ENCODE results near the gene HCFC1.
A peak's percentile ranks its signal among the peaks of the same experiment; 100 is the strongest.

Gene HCFC1

DNA sequence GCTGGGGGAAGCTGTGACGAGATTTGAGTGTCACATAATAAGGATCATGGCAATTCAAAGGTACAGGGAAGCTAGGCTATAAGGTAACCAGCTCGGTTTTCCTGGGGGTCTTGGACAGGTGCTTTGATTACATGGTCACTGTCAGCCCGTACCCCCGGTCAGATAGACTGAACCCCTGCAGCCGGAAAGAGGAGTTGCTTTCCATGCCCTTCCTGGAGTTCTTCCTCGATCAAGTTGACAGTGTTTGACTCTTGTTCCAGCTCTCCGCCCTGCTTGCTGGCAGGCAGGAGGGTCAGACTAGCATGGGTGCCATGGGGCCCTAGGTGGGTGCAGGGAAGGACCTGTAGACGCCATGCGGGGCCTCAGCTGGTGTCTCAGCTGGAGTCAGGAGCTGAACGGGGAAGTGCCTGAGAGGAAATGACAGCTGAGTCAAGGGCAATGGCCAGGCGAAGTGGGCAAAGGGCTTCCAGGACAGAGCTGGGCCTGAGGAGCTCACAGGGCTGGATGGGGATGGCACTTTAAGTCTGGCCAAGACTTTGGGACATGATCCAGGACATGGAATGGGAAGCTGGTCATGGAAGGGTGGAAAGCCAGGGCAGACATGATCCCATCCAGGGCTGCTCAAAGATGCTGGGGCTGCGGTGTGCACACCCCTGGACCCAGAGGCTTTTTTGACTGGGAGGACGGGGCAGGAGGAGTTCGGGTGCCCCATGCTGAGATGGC is 2.5 kb upstream of the HCFC1 start:
- DNase-seq (ENCODE audit: low read depth in 3 of 3) = no peak

DNA sequence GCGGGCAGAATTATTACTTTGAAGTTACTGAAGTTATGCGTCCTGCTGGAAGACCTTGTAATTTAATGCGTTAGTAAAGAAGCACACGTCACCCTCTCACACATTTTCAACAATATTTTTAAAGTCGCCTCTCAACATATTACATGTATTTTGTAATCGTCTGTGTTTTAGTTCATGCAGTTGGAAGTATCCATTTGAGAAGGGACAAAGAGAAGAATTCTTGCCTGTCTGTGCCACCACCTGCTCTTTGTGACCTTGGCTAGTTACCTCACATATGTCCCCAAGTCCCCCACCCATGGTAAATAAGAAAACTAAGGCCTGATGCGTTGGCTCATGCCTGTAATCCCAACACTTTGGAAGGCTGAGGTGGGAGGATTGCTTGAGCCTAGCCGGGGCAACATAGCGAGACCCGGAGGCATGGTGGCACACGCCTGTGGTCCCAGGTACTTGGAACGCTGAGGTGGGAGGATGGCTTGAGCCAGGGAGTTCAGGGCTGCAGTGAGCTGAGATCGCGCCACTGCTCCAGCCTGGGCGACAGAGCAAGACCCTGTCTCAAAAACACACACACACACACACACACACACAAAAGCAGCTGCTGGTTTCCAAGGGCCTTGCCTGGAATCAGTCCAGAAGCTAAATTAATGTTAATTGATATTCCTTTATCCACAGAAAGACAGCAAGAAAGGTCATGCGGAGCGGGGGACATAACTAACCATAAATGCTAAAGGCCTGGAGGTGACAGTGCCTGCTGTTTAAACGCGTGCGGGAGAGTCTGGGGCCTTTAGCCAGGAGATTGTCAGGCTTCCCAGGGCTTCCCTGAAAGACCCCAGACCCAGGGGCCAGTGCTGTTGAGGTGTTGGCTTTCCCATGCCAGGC is 1.7 kb upstream of the HCFC1 start:
- no peak for DNase-seq (ENCODE audit: low read depth in 3 of 3)

DNA sequence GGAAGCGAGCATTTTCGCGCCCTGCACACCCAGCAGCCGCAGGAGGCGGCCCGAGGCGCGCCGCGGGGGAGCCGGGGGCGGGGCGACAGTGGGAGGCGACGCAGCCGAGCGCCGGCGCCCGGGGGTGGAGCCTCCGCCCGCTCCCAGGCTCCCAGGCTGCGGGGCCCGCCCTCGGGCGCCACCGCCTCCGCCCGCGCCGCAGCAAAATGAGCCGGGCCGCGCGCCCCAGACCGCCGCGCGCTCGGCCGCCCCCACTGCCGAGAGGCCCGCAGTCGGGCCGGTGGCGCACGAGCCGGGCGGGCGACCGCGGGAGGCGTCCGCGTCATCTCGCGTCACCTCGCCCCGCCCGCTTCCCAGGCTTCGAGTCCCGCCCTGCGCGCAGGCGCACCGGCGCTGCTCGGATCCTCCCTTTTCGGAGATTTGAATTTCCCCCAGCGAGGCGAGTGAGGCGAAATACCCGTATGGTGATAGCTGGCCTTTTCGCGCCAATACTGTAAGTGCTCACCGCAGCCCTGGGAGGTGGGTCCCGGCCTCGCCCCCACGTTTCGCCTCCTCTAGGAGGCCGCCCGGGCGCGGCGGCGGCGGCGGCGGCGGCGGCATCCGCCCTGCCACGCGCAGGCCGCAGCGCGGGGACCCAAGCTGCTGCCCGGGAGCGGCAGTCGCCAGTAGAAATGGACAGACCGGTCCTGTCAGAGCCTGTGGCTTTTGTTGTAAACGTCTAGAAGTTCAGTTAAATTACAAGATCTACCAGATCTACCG is 929 bp upstream of the HCFC1 start, which contains the start of gene TMEM187:
TMEM187 (plus strand) TSS at position 387 of the 759 bp plus-strand sequence. CDS start 9,309 bp downstream, outside the sequence.
- DNase-seq (ENCODE audit: low read depth in 3 of 3) = peak; percentile 72 to 85 (median 76)

DNA sequence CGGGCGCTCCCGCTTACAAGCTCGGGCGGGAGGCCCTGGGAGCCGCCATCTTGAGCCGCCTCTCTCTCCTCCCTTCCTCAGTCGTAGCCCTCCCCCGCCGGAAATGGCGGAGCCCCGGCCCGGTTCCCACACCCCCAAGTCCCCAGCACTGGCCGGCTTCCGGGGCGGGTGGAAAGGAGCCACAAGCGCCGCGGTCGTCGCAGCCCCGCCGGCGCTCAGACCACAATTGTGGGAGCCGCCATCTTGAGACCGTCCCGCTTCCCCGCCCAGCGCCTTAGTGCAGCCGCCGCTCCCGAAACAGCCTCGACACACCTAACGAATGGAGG is 531 bp downstream of the HCFC1 start:
- peak; percentile 65 to 84 (median 73) for DNase-seq (ENCODE audit: low read depth in 3 of 3)

DNA sequence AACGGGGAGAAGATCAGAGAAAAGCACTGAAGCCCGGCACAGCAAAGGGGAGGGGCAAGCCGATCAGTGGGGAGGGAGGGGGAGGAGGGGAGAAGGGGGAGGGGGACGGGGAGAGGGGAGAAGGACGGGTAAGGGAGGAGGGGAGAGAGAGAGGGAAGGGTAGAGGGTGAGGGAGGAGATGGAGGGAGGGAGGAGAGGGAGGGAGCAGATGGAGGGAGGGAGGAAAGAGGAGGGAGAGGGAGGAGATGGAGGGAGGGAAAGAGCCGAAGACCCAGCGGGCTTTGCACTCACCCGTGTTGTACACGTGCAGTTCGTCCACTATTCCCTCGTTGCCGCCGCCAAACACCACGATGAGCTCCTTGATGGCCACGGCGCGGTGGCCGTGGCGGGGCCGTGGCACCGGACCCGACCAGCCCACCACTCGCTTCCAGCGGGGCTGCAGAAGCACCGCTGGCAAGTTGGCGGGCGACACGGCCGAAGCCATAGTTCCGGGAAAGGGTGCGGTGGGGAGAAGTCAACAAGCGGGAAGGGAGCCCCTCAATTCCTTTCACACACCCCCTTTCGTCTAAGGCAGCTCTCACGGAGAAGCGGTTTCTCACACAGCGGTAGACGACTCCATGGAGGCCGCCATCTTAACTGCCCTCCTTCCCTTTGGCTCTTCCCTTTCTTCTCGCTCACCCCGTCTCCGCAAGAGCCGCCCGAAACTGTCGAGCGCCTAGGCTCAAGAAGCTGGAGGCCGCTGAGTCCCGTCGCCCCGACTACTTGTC is 1.1 kb downstream of the HCFC1 start:
- DNase-seq (ENCODE audit: low read depth in 3 of 3) = no peak

DNA sequence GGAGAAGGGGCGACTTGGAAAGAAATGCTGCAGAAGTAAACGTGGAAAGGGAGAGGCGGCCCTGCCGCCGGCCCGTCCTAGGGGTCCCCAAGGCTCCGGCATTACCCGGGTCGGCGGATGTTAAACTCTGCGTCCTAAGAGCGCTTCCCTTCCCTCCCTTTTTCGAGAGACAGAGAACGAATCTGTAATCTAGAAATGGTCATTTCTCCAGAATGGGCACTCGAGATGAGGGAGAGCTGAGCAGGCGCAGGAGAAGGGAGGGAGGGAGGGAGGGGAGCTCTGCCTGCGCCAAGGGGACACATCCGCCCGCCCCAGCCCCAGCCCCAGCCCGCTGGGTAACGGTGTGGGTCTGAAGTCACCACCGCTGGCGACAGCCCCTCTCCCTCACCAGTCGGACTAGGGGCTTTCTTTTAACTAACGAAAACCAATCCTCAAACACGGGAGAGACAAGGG is 1.7 kb downstream of the HCFC1 start:
- DNase-seq (ENCODE audit: low read depth in 3 of 3) = no peak

DNA sequence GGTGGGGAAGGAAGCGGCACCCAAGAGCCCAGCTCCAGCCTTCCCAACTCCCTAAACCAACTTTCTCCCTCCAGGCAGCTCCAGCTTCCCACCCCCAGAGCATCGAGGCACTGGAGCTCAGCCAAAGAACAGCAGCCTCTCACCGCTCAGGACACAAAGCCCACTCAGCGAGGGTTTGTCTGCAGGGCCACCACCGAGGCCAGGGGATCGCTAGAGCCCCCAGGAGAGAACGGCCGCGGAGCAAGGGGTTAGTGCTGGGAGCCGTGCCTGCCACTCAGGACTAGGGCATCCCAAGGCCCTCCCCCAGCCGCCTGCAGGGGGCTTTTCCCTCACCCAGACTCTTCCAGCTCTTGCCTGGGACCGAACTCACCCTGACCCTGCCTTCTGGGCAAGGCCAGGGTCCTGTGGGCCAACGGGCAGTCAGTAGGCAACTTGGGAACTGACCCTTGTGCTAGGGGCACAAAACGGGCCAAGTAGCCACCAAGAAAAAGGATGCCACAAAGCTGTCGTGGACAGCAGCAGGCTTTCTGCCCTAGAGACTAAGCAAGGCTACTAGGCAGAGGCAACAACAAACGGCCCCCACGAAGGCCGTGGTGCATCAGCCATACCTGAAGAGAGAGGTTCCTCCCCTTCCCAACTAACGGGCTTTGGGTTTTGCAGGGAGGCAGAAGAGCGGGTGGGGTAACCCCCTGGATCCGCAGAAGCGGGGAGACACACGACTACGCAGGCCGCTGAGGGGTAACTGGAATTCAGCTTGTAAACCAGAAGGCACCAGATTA is 2.3 kb downstream of the HCFC1 start:
- no peak for DNase-seq (ENCODE audit: low read depth in 3 of 3)

DNA sequence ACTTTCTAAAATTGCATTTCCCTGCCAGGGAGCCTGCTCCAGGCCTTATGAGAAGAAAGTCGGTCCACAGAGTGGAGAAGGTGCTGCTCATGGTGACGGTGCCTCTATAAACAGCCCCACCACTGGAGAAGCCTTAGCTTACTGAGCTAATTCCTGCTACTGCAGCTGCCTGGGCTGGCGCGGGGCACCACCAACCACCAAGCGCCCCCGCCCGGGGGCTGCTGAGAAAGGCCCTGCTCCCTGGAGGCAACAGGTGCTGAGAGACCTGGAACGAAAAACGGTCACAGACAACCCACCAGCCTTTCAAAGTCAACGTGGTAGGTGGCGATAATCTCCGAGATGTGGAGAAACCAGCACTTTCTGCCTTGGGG is 2.9 kb downstream of the HCFC1 start:
- DNase-seq (ENCODE audit: low read depth in 3 of 3) = peak in 1 of 3 experiments; percentile 37

DNA sequence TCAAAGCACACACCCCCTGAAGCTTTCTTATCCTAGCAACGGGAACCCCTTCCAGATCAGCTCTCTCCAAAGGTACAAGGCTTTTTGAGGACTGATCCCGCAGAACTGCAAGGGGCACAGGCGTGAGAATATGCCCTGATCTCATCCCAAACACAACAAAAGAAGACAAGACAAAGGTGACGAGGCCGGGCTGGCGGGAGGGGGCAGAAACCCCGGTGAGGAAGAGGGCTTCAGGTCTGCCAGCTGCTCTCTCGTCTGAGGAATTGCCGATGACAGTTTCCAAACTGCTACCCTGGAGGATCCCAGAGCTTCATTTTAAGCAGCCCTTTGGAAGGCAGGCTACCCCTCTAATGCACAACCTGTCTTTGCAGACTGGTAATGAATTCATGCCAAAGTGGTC is 3.4 kb downstream of the HCFC1 start:
- DNase-seq (ENCODE audit: low read depth in 3 of 3) = no peak

DNA sequence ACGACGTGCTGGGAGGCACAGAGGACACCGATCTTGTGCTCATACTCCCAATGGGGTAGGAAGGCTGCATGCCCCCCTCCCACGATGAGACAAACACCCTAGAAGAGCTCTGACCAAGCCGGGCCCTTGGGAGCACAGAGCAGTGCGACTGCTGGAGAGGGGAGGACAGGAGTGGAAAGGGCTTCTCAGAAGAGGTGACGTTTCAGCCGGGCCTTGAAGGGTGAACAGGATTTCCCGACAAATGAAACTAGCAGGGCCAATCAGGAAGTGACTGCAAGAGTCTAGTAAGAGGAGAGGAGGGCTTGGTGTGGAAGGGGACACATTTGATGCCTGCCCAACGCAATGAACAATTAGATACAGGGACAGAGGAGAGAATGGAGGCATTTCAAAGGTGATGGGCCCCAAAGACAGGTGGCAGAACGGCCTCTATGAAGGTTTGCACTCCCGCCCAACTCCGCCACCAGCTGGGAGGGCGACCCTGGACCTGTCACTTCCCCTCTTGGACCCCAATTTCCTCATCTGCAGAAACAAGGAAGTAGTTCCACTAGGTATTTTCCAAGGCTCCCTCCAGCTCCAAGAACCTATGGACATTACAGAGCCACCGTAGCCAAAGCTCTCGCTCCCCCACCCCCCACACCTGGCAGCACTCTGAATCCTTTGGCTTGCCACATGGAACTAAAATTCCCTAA is 3.9 kb downstream of the HCFC1 start:
- no peak for DNase-seq (ENCODE audit: low read depth in 3 of 3)

DNA sequence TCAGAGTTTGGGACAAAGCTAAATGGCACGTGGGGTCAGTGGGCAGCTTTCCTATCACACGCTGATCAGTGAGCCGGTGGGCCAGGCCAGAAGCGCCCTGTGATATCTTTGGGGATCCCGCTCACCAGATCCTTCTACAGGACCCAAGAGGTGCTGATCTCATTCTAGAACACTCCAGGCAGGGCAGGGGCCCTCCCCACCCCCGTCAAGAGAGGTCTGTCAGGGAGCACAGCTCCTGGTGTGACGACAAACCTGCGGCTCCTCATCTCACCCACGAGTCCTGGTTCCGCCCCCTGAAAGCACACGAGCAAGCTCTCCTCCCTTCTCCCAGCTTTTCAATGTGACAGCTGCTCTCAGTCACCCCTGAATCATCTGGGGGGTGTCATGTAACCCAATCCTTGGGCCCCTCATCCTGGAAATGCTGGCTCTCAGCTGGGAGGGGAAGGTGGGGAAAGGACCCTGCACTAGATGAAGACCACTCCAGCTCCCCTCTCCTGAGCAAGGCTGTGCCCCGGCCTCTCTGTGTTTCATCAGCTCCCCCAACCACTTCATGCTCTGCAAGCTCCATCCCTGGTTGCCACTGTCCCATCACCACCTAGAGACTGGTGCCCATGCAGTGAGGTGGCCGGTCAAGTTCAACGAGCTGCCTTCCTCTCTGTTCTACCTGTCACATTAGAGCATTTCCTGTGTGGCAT is 4.6 kb downstream of the HCFC1 start:
- peak in 1 of 3 experiments; percentile 56 for DNase-seq (ENCODE audit: low read depth in 3 of 3)

DNA sequence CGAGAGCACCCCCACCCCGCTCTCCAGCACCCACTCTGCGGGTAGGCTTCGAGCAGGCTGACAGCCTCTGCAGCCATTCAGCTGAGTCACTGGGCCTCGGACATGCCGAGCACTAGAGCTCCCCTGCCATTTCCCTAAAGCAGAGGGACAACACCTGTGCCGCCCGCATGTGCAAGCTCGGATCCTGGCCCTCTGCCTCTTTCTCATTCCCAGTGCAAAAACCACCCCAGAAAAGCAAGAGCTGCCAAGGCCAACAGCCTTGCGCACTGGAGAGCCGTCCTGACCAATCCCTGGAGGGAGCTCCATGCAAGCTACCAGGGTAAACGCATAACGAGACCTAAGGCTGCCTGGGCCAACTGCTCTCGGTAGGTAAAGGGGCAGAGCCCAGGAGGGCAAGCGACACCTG is 5.3 kb downstream of the HCFC1 start:
- DNase-seq (ENCODE audit: low read depth in 3 of 3) = no peak

DNA sequence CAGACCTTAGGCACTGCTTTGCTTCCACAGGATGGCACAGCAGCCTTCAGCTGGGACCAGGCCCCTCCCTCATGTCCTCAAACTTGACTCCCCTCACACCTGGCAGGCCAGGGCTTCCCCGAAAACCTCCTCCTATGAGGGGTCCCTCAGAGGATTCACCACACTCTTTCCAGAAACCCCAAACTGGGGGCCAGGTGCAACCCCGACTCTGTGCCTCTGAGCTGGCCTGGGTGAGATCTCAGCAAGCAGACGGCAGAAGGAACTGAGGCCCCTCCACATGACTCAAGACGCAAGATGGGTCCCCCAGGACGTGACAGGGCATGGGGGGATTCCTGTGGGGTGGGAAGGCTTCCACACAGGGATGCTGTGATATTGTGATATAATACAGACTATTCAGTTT is 6.2 kb downstream of the HCFC1 start:
- no peak for DNase-seq (ENCODE audit: low read depth in 3 of 3)

DNA sequence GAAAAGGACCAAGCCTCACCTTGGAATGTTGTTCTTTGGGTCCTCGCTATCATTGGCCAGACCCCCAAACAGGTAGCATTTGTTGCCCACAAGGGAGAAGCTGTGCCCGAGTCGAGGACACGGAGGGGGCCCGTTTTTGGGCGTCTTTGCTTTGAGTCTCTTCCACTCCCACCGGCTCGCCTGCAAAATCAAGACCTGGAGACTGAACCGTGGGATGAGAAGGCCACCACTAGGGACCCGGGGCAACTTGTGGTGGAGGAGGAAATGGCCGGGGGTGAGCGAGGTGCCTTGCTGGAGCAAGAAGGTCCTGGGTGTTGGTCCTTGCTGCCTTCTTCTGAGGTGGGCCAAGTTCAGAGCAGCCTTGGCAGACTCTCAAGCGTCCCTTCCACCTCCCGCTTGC is 7.5 kb downstream of the HCFC1 start:
- no peak for DNase-seq (ENCODE audit: low read depth in 3 of 3)

DNA sequence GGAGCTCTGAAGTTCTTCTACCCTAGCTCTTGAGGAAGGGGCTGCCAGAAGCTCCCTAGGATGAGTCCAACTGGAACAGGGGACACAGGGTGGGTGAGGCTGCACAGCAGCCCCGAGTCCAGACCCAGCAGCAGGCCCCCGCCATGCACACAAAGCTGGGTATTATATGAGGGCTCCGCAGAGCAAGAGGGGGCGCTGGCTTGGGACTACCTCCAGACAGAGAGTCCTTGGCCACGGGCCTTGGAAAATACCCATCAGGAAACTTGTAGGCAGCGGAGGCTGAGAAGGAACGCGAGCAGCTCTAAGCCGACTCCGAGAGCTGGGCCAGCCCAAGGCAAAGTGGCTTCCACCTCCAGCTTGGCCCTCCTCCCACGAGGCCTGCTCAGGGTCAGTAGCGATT is 8.1 kb downstream of the HCFC1 start:
- DNase-seq (ENCODE audit: low read depth in 3 of 3) = no peak

DNA sequence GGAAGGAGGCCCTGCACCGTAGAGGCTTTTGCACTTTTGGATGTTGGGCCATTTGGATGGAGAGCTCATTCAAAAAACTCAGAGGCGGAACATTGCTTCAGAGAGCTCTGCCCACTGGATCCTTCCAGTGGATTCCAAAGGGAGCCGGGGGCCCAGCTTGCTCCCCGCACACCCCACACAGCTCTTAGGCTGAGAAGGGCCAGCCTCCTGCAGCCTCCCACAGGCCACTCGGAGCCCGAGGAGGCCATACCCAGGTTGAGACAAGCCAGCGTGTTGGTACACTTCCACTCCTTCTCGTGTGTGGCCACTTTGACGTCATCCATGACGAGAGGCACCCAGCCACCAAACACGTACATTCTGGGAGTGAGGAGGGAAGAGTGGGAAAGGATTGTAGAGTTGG is 10.3 kb downstream of the HCFC1 start:
- DNase-seq (ENCODE audit: low read depth in 3 of 3) = no peak

DNA sequence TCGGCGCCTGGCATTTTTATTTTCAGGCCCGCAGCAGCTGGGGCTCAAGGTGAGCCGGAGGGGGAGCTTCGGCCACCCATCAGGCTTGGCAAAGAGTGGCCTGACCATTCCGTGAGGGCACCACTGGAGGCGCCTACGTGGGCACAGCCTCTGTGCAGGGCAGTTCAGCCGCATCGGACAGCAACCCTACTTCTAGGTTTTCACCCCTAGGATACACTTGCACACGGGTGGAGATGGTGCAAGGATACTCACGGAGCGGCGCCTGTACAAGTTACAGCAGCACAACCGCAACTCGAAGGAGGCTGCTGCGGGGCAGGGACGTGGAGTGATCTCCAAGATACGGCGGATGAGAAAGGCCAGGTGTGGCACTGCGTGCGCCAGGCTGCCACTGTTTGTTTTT is 10.8 kb downstream of the HCFC1 start:
- no peak for DNase-seq (ENCODE audit: low read depth in 3 of 3)

DNA sequence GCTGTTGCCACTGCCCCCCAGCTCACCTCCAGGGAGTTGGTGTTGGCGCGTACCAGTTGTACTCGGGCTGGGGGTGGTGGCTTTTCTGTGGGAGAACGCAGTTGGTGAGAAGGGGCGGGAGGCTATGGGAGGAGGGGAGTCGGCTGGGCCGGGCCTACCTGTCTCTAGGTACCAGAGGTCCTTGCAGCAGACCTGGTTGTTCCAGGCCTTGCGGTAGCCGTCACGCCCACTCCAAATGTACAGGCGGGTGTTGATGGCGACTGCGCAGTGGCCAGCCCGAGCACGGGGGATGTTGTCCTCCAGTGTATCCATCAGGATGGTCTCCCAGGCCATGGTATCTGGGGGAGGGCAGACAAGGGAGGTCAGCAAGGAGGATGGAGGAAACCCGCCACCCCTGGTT is 11.5 kb downstream of the HCFC1 start:
- no peak for DNase-seq (ENCODE audit: low read depth in 3 of 3)

DNA sequence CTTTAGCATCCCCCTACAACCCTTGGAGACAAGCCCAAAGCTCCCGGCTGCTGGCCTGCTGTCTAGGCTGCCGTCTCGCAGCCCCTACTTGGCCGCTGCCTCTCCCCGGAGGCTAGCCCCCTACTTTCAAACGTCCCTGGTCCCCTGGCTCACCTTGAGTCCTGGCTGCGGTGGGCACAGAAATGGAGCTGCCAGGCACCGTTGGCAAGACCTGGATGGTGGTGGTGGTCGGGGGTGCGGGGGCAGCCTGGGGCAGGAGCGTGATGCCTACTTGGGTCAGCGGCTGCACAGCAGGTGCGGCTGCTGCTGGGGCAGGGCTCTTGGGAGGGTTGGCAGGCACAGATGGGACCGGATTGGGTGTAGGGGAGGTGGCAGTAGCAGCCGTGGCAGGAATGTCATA is 12.0 kb downstream of the HCFC1 start:
- no peak for DNase-seq (ENCODE audit: low read depth in 3 of 3)

DNA sequence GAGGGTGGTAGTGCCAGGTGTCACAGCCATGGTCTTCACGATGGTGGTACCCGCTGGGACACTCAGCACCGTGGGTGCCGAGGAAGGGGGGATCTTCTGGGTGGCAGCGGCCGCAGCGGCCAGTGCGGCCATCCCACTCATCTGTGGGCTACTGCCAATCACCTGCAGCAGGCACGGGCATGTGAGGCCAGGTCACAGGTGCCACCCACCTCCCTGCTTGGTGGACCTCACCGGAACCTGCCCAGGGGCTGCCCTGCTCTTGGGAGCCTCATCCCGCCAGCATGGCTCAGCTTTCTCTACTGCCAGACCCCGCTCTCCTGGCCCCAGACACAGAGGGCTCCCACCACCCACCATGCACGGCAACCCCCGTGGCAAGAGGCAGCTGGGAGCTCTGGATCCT is 13.0 kb downstream of the HCFC1 start:
- DNase-seq (ENCODE audit: low read depth in 3 of 3) = no peak
